Thymus (tissue), 11 donors: ENCODE measurements around the gene UGT1A4. TPM values are rescaled to one million over a fixed set of nuclear protein-coding genes. Genes with fewer than 3 reads are reported as not detected.

Experiments used
- DNase-seq, 9 donors: peaks; one replicate each; pipeline ENCODE4 v3.0.0-alpha.2; 2013; ENCODE audit warnings: low spot score in 9 of 9, low read depth in 6 of 9, missing footprints in 1 of 9
- H3K27ac ChIP-seq, 2 donors: one replicate each; pipeline ENCODE4 v1.5.1; 2013; ENCODE audit warnings: control low read depth in 1 of 2, low read depth in 1 of 2, low read length in 1 of 2, mild to moderate bottlenecking in 1 of 2, moderate library complexity in 1 of 2
- H3K27me3 ChIP-seq, 2 donors: one replicate each; pipeline ENCODE4 v1.5.1; 2013; ENCODE audit warnings: low read length in 1 of 2; ENCODE audit not compliant: control insufficient read depth in 2 of 2, insufficient read depth in 1 of 2
- H3K36me3 ChIP-seq, 2 donors: one replicate each; pipeline ENCODE4 v1.5.1; 2013; ENCODE audit warnings: low read length in 1 of 2, mild to moderate bottlenecking in 1 of 2, moderate library complexity in 1 of 2; ENCODE audit not compliant: control insufficient read depth in 2 of 2, insufficient read depth in 2 of 2
- H3K4me1 ChIP-seq, 2 donors: one replicate each; pipeline ENCODE4 v1.5.1; 2013; ENCODE audit warnings: low read length in 2 of 2; ENCODE audit not compliant: control insufficient read depth in 2 of 2, insufficient read depth in 2 of 2
- H3K4me3 ChIP-seq, 2 donors: one replicate each; pipeline ENCODE4 v1.5.1; 2013; ENCODE audit warnings: low read length in 2 of 2, control low read depth in 1 of 2, mild to moderate bottlenecking in 1 of 2
- H3K9me3 ChIP-seq, 2 donors: one replicate each; pipeline ENCODE4 v1.5.1; 2013; ENCODE audit warnings: low read length in 1 of 2, mild to moderate bottlenecking in 1 of 2; ENCODE audit not compliant: control insufficient read depth in 2 of 2, insufficient read depth in 1 of 2
- WGBS: extraction: QIAGEN DNeasy Blood & Tissue Kit; methylation state at CpG from one replicate; pipeline ENCODE4 v1.1.7; 2013; 5-methylcytosine and 5-hydroxymethylcytosine counted together
- polyA plus RNA-seq: library from polyadenylated mRNA; stranded (reverse); fragments of 200-250 nt; gene quantifications from one replicate; pipeline ENCODE4 v1.2.3, GENCODE V29; 2013
- total RNA-seq: library from RNA; stranded (reverse); fragments of 120-200 nt; gene quantifications from one replicate; pipeline ENCODE4 v1.2.4, GENCODE V29; 2013
- donor health status: healthy.

Gene UGT1A4
- total and polyA plus RNA-seq, 2 donors, result 0.09 to 0.34 TPM

GRCh38 chr2:233799087-233799665, 80.6 kb downstream of the UGT1A4 start:
- DNase-seq, result no peak
- no peaks in the 10 kb centered on the region for H3K27me3 ChIP-seq

GRCh38 chr2:233799716-233800115, 81.2 kb downstream of the UGT1A4 start:
- 56% methylated on average over 5 of the region's 5 CpGs for WGBS

More at GRCh38 chr2:233799087-233799665, 80.6 kb downstream of the UGT1A4 start:
- Histone ChIP-seq H3K36me3 (no peaks in the 10 kb centered on the region), H3K9me3 (peaks cover 0 to 4% of the 10 kb centered on the region in 2 donors), H3K4me1 (no peaks in the 10 kb centered on the region), H3K27ac (no peak overlapping the region), H3K4me3 (no peak overlapping the region)
- WGBS, result 71% methylated on average over 7 of the region's 7 CpGs

GRCh38 chr2:233800208-233800607, 81.7 kb downstream of the UGT1A4 start:
- H3K4me1 ChIP-seq, result no peaks in the 10 kb centered on the region
- H3K4me3 ChIP-seq, result no peak overlapping the region
- H3K36me3 ChIP-seq, result no peaks in the 10 kb centered on the region
- H3K27me3 ChIP-seq, result peaks cover 0 to 4% of the 10 kb centered on the region in 2 donors
- H3K9me3 ChIP-seq, result peaks cover 0 to 4% of the 10 kb centered on the region in 2 donors
- WGBS, result 89% methylated on average over 7 of the region's 7 CpGs
- no peak for DNase-seq
- no peak overlapping the region for H3K27ac ChIP-seq

More at GRCh38 chr2:233799716-233800115, 81.2 kb downstream of the UGT1A4 start:
- Histone ChIP-seq H3K9me3 (peaks cover 0 to 4% of the 10 kb centered on the region in 2 donors), H3K27ac (no peak overlapping the region), H3K27me3 (peaks cover 0 to 2% of the 10 kb centered on the region in 2 donors), H3K4me3 (no peak overlapping the region), H3K36me3 (no peaks in the 10 kb centered on the region), H3K4me1 (no peaks in the 10 kb centered on the region)
- DNase-seq, result no peak

GRCh38 chr2:233801357-233802131, 83.0 kb downstream of the UGT1A4 start:
- 65% methylated on average over 9 of the region's 9 CpGs for WGBS
- Histone ChIP-seq H3K27ac (no peak overlapping the region), H3K4me1 (no peaks in the 10 kb centered on the region), H3K4me3 (no peak overlapping the region), H3K27me3 (peaks cover 0 to 4% of the 10 kb centered on the region in 2 donors), H3K36me3 (no peaks in the 10 kb centered on the region), H3K9me3 (peaks cover 0 to 4% of the 10 kb centered on the region in 2 donors)
- DNase-seq, result no peak

- Histone ChIP-seq H3K9me3 (peaks cover 0 to 4% of the 10 kb centered on the region in 2 donors), H3K27ac (no peak overlapping the region), H3K27me3 (peaks cover 0 to 4% of the 10 kb centered on the region in 2 donors), H3K4me3 (no peak overlapping the region), H3K4me1 (no peaks in the 10 kb centered on the region), H3K36me3 (no peaks in the 10 kb centered on the region)
- DNase-seq, result no peak
- WGBS, result 82% methylated on average over 3 of the region's 3 CpGs
Observed at GRCh38 chr2:233802132-233802815, 83.7 kb downstream of the UGT1A4 start.

GRCh38 chr2:233803292-233803911, 84.9 kb downstream of the UGT1A4 start:
- H3K27ac ChIP-seq, result no peak overlapping the region
- DNase-seq, result no peak
- H3K9me3 ChIP-seq, result peaks cover 0 to 4% of the 10 kb centered on the region in 2 donors
- H3K27me3 ChIP-seq, result peaks cover 0 to 4% of the 10 kb centered on the region in 2 donors
- no peaks in the 10 kb centered on the region for H3K36me3 ChIP-seq
- 87% methylated on average over 2 of the region's 2 CpGs for WGBS
- no peaks in the 10 kb centered on the region for H3K4me1 ChIP-seq
- H3K4me3 ChIP-seq, result no peak overlapping the region

GRCh38 chr2:233803994-233804393, 85.5 kb downstream of the UGT1A4 start:
- DNase-seq, result no peak
- Histone ChIP-seq H3K4me3 (no peak overlapping the region), H3K27ac (no peak overlapping the region)

GRCh38 chr2:233807215-233807865, 88.8 kb downstream of the UGT1A4 start:
- DNase-seq, result no peak
- WGBS, result 80% methylated on average over 12 of the region's 12 CpGs
- peaks cover 0 to 4% of the 10 kb centered on the region in 2 donors for H3K27me3 ChIP-seq
- H3K4me1 ChIP-seq, result no peaks in the 10 kb centered on the region
- no peaks in the 10 kb centered on the region for H3K36me3 ChIP-seq
- no peak overlapping the region for H3K4me3 ChIP-seq
- H3K9me3 ChIP-seq, result no peaks in the 10 kb centered on the region
- H3K27ac ChIP-seq, result no peak overlapping the region

More at GRCh38 chr2:233803994-233804393, 85.5 kb downstream of the UGT1A4 start:
- Histone ChIP-seq H3K36me3 (no peaks in the 10 kb centered on the region), H3K9me3 (peaks cover 0 to 4% of the 10 kb centered on the region in 2 donors), H3K27me3 (peaks cover 0 to 4% of the 10 kb centered on the region in 2 donors), H3K4me1 (no peaks in the 10 kb centered on the region)
- 78% methylated on average over 8 of the region's 8 CpGs for WGBS
